Peyer's patch (tissue), 4 donors: ENCODE data around the gene FAM114A2. TPM values are rescaled to one million over a fixed set of nuclear protein-coding genes. Genes with fewer than 3 reads are reported as not detected.

ENCODE experiments used
- DNase-seq, 3 donors: peaks; one replicate each; pipeline ENCODE4 v3.0.0-alpha.2; 2017 to 2019
- H3K27ac ChIP-seq, 4 donors: fragments of 200-600 bp; sonication (generic); one replicate each; pipeline ENCODE4 v1.5.1; 2016 to 2019
- H3K27me3 ChIP-seq, 2 donors: fragments of 200-600 bp; sonication (generic); one replicate each; pipeline ENCODE4 v1.5.1; 2019
- H3K36me3 ChIP-seq, 3 donors: fragments of 200-600 bp; sonication (generic); one replicate each; pipeline ENCODE4 v1.5.1; 2016 to 2019
- H3K4me1 ChIP-seq, 4 donors: fragments of 200-600 bp; sonication (generic); one replicate each; pipeline ENCODE4 v1.5.1; 2016 to 2019
- H3K4me3 ChIP-seq, 4 donors: fragments of 200-600 bp; sonication (generic); 1 replicate in 3 of 4; 2 replicates in 1 of 4; pipeline ENCODE4 v1.5.1; 2016 to 2019; ENCODE audit warnings: mild to moderate bottlenecking in 1 of 4
- H3K9me3 ChIP-seq, 4 donors: fragments of 200-600 bp; sonication (generic); one replicate each; pipeline ENCODE4 v1.5.1; 2016 to 2019; ENCODE audit warnings: mild to moderate bottlenecking in 1 of 4
- POLR2A ChIP-seq, 2 donors: fragments of 450-650 bp; IDR thresholded peaks; one replicate each; pipeline ENCODE4 v1.5.1; 2017; ENCODE audit warnings: antibody characterized with exemption in 2 of 2, mild to moderate bottlenecking in 2 of 2, moderate library complexity in 2 of 2
- total RNA-seq, 4 donors: library from RNA; depleted of rRNA; stranded (reverse); fragments of >200 nt; gene quantifications; one replicate each; pipeline ENCODE4 v1.1.0, GENCODE V29; 2016
- TF ChIP-seq, protein P1 (sequence below), 6 experiments: fragments of 450-650 bp in 4 of 6; fragments of 200-600 bp in 2 of 6; sonication (generic) in 1 of 6; IDR thresholded peaks; one replicate each; pipeline ENCODE4 v1.5.1; 2017 to 2019; ENCODE audit warnings: antibody characterized with exemption in 6 of 6, mild to moderate bottlenecking in 3 of 6, moderate library complexity in 1 of 6

The FAM114A2 gene
- total RNA-seq, 4 donors from 2014 or later: 10.2 to 39.3 (median 16.3) TPM

- Histone ChIP-seq H3K36me3 (no peaks in the 10 kb centered on the region), H3K27me3 (no peaks in the 10 kb centered on the region), H3K9me3 (peaks cover 0 to 3% (median 0%) of the 10 kb centered on the region in 4 donors), H3K4me3 (no peak overlapping the region), H3K27ac (no peak overlapping the region), H3K4me1 (no peaks in the 10 kb centered on the region)
- no peak for DNase-seq
- TF ChIP-seq, protein P1, sequence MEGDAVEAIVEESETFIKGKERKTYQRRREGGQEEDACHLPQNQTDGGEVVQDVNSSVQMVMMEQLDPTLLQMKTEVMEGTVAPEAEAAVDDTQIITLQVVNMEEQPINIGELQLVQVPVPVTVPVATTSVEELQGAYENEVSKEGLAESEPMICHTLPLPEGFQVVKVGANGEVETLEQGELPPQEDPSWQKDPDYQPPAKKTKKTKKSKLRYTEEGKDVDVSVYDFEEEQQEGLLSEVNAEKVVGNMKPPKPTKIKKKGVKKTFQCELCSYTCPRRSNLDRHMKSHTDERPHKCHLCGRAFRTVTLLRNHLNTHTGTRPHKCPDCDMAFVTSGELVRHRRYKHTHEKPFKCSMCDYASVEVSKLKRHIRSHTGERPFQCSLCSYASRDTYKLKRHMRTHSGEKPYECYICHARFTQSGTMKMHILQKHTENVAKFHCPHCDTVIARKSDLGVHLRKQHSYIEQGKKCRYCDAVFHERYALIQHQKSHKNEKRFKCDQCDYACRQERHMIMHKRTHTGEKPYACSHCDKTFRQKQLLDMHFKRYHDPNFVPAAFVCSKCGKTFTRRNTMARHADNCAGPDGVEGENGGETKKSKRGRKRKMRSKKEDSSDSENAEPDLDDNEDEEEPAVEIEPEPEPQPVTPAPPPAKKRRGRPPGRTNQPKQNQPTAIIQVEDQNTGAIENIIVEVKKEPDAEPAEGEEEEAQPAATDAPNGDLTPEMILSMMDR (IDR thresholded peaks at IDR 0.05): no peak
- no peak for TF ChIP-seq POLR2A (IDR thresholded peaks at IDR 0.05)
Observed at GRCh38 chr5:153952893-153953292, 85.8 kb downstream of the FAM114A2 start.

- H3K27me3 ChIP-seq: no peaks in the 10 kb centered on the region
- no peaks in the 10 kb centered on the region for H3K4me1 ChIP-seq
- H3K9me3 ChIP-seq: peaks cover 0 to 3% (median 0%) of the 10 kb centered on the region in 4 donors
- H3K4me3 ChIP-seq: no peak overlapping the region
- no peak for TF ChIP-seq POLR2A (IDR thresholded peaks at IDR 0.05)
- TF ChIP-seq, protein P1 (IDR thresholded peaks at IDR 0.05): no peak
- no peaks in the 10 kb centered on the region for H3K36me3 ChIP-seq
- no peak overlapping the region for H3K27ac ChIP-seq
- no peak for DNase-seq
Observed at GRCh38 chr5:153952057-153952456, 86.7 kb downstream of the FAM114A2 start.

- no peak for DNase-seq
- TF ChIP-seq, protein P1 (IDR thresholded peaks at IDR 0.05): no peak
- no peak for TF ChIP-seq POLR2A (IDR thresholded peaks at IDR 0.05)
- Histone ChIP-seq H3K36me3 (no peaks in the 10 kb centered on the region), H3K4me1 (no peaks in the 10 kb centered on the region), H3K4me3 (no peak overlapping the region), H3K27ac (no peak overlapping the region), H3K9me3 (peaks cover 0 to 22% (median 6%) of the 10 kb centered on the region in 4 donors), H3K27me3 (no peaks in the 10 kb centered on the region)
Observed at GRCh38 chr5:153941265-153941664, 97.4 kb downstream of the FAM114A2 start.

Other genes with a start within 250 kb of the FAM114A2 start
- gene MFAP3, start 57 bp upstream of the FAM114A2 start, total RNA-seq: 10 to 100 TPM; 19.8 to 58.7 (median 35.9) TPM
- 10 to 100 TPM; 35.9 to 59.4 (median 46.8) TPM for gene GALNT10, start 151.8 kb upstream of the FAM114A2 start, total RNA-seq